H9 (cell line): ENCODE measurements around the gene KCNMB2. TPM values are rescaled to one million over a fixed set of nuclear protein-coding genes. Genes with fewer than 3 reads are reported as not detected.
A peak's percentile ranks its signal among the peaks of the same experiment; 100 is the strongest.

Experiments
- DNase-seq: peaks from one replicate; pipeline ENCODE4 v3.0.0-alpha.2; 2017
- H2AFZ ChIP-seq: one replicate; pipeline ENCODE4 v1.6.1; 2013; ENCODE audit warnings: mild to moderate bottlenecking, low read length, control low read depth, moderate library complexity
- H2AK5ac ChIP-seq: 2 replicates; pipeline ENCODE4 v1.6.1; 2013; ENCODE audit warnings: low read length, control low read depth, mixed read lengths; ENCODE audit not compliant: insufficient read length
- H2BK120ac ChIP-seq: one replicate; pipeline ENCODE4 v1.6.1; 2013; ENCODE audit warnings: low read depth, mild to moderate bottlenecking, low read length, control low read depth, inconsistent platforms; ENCODE audit not compliant: poor library complexity, severe bottlenecking
- H2BK12ac ChIP-seq: 2 replicates; pipeline ENCODE4 v1.6.1; 2013; ENCODE audit warnings: low read length, control low read depth, mixed read lengths, low read depth; ENCODE audit not compliant: insufficient read length
- H2BK15ac ChIP-seq: 2 replicates; pipeline ENCODE4 v1.6.1; 2013; ENCODE audit warnings: low read depth, low read length, control low read depth
- H2BK20ac ChIP-seq: one replicate; pipeline ENCODE4 v1.6.1; 2013; ENCODE audit warnings: low read depth, mild to moderate bottlenecking, low read length, control low read depth, inconsistent platforms; ENCODE audit not compliant: poor library complexity, severe bottlenecking
- H2BK5ac ChIP-seq: 2 replicates; pipeline ENCODE4 v1.6.1; 2013; ENCODE audit warnings: low read length, control low read depth, mixed read lengths; ENCODE audit not compliant: insufficient read length
- H3K14ac ChIP-seq: 2 replicates; pipeline ENCODE4 v1.6.1; 2013; ENCODE audit warnings: low read length, control low read depth; ENCODE audit not compliant: insufficient read depth
- H3K18ac ChIP-seq: 2 replicates; pipeline ENCODE4 v1.6.1; 2013; ENCODE audit warnings: low read depth, mild to moderate bottlenecking, mixed read lengths, low read length, control low read depth; ENCODE audit not compliant: insufficient read length
- H3K23ac ChIP-seq: 2 replicates; pipeline ENCODE4 v1.6.1; 2013; ENCODE audit warnings: low read length, control low read depth, mixed read lengths, low read depth; ENCODE audit not compliant: insufficient read length
- H3K23me2 ChIP-seq: 2 replicates; pipeline ENCODE4 v1.6.1; 2013; ENCODE audit warnings: low read depth, mild to moderate bottlenecking, mixed read lengths, low read length, control low read depth; ENCODE audit not compliant: insufficient read length, poor library complexity, severe bottlenecking
- H3K27ac ChIP-seq: 2 replicates; pipeline ENCODE4 v1.5.1; 2013; ENCODE audit warnings: low read length, control low read depth, mixed read lengths, low read depth; ENCODE audit not compliant: insufficient read length
- H3K27me3 ChIP-seq: 2 replicates; pipeline ENCODE4 v1.6.1; 2013; ENCODE audit warnings: low read length, control low read depth, inconsistent platforms; ENCODE audit not compliant: insufficient read depth
- H3K4ac ChIP-seq: 2 replicates; pipeline ENCODE4 v1.6.1; 2013; ENCODE audit warnings: low read depth, mild to moderate bottlenecking, control low read depth, inconsistent platforms, low read length, moderate library complexity
- H3K4me1 ChIP-seq: 2 replicates; pipeline ENCODE4 v1.6.1; 2013; ENCODE audit warnings: low read length, control low read depth, inconsistent platforms; ENCODE audit not compliant: insufficient read depth
- H3K4me2 ChIP-seq: 2 replicates; pipeline ENCODE4 v1.6.1; 2013; ENCODE audit warnings: low read length, control low read depth, mixed read lengths; ENCODE audit not compliant: insufficient read length, insufficient read depth
- H3K56ac ChIP-seq: 2 replicates; pipeline ENCODE4 v1.6.1; 2013; ENCODE audit warnings: low read depth, mild to moderate bottlenecking, mixed read lengths, low read length, control low read depth; ENCODE audit not compliant: insufficient read length
- H3K79me1 ChIP-seq: 2 replicates; pipeline ENCODE4 v1.6.1; 2013; ENCODE audit warnings: low read depth, mild to moderate bottlenecking, moderate library complexity, low read length, control low read depth, inconsistent platforms; ENCODE audit not compliant: insufficient read depth, poor library complexity, severe bottlenecking
- H3K79me2 ChIP-seq: 2 replicates; pipeline ENCODE4 v1.6.1; 2013; ENCODE audit warnings: low read length, control low read depth, inconsistent platforms; ENCODE audit not compliant: insufficient read depth
- H3K9ac ChIP-seq: 2 replicates; pipeline ENCODE4 v1.6.1; 2013; ENCODE audit warnings: low read length, control low read depth, mixed read lengths; ENCODE audit not compliant: insufficient read length; ENCODE audit errors: extremely low read depth
- H3K9me3 ChIP-seq: one replicate; pipeline ENCODE4 v1.6.1; 2013; ENCODE audit warnings: low read depth, low read length, inconsistent platforms; ENCODE audit not compliant: control insufficient read depth
- H3T11ph ChIP-seq: one replicate; pipeline ENCODE4 v1.6.1; 2013; ENCODE audit warnings: mild to moderate bottlenecking, low read length, control low read depth, inconsistent platforms
- H4K20me1 ChIP-seq: one replicate; pipeline ENCODE4 v1.6.1; 2013; ENCODE audit not compliant: control insufficient read depth, insufficient read length, insufficient read depth
- H4K5ac ChIP-seq: 2 replicates; pipeline ENCODE4 v1.6.1; 2013; ENCODE audit warnings: low read depth, mild to moderate bottlenecking, mixed read lengths, low read length, control low read depth; ENCODE audit not compliant: insufficient read length
- H4K8ac ChIP-seq: replicated peaks from 2 replicates; pipeline ENCODE4 v1.6.1; 2013; ENCODE audit warnings: low read length, control low read depth, mixed read lengths, low read depth; ENCODE audit not compliant: insufficient read length
- H4K91ac ChIP-seq: 2 replicates; pipeline ENCODE4 v1.6.1; 2013; ENCODE audit warnings: low read depth, mild to moderate bottlenecking, moderate library complexity, mixed read lengths, low read length, control low read depth; ENCODE audit not compliant: insufficient read length
- H3K27ac Mint-ChIP-seq, 3 experiments: 2 replicates in 2 of 3; 3 replicates in 1 of 3; pipeline ENCODE4 v1.8.0; 2020 to 2021; ENCODE audit warnings: mixed read lengths in 3 of 3, mild to moderate bottlenecking in 1 of 3, moderate library complexity in 1 of 3
- H3K27me3 Mint-ChIP-seq: 2 replicates; pipeline ENCODE4 v1.8.0; 2021; ENCODE audit warnings: low read depth, mild to moderate bottlenecking, moderate library complexity, mixed read lengths
- H3K36me3 Mint-ChIP-seq, 3 experiments: 2 replicates in 2 of 3; 3 replicates in 1 of 3; pipeline ENCODE4 v1.8.0; 2020 to 2021; ENCODE audit warnings: low read depth in 3 of 3, mixed read lengths in 3 of 3; ENCODE audit not compliant: insufficient read depth in 1 of 3
- H3K4me1 Mint-ChIP-seq, 2 experiments: 2 replicates each; pipeline ENCODE4 v1.8.0; 2020; ENCODE audit warnings: mixed read lengths in 2 of 2
- H3K4me3 Mint-ChIP-seq, 2 experiments: 2 replicates in 1 of 2; 3 replicates in 1 of 2; pipeline ENCODE4 v1.8.0; 2020 to 2021; ENCODE audit warnings: mild to moderate bottlenecking in 2 of 2, mixed read lengths in 2 of 2, moderate library complexity in 1 of 2
- H3K9me3 Mint-ChIP-seq, 2 experiments: 2 replicates in 1 of 2; 3 replicates in 1 of 2; pipeline ENCODE4 v1.8.0; 2020; ENCODE audit warnings: mild to moderate bottlenecking in 2 of 2, mixed read lengths in 2 of 2, moderate library complexity in 1 of 2
- WGBS: extraction: QIAGEN DNeasy Blood & Tissue Kit; methylation state at CpG from one replicate; pipeline ENCODE4 v1.1.7; 2013; ENCODE audit warnings: missing lambda C conversion rate, low lambda C conversion rate, mixed read lengths; ENCODE audit not compliant: insufficient read length; ENCODE audit errors: extremely low coverage; 5-methylcytosine and 5-hydroxymethylcytosine counted together
- total RNA-seq: library from RNA; stranded (reverse); gene quantifications from 2 replicates; pipeline ENCODE4 v1.2.1, GENCODE V29; 2021
- TF ChIP-seq, protein P1 (sequence below): fragments of 200-600 bp; sonication (generic); conservative IDR thresholded peaks from 3 replicates; pipeline ENCODE4 v1.8.0; 2021; ENCODE audit warnings: antibody characterized with exemption, mild to moderate bottlenecking

Gene KCNMB2
- total RNA-seq, 1 experiment from 2014 or later: not detected

DNA sequence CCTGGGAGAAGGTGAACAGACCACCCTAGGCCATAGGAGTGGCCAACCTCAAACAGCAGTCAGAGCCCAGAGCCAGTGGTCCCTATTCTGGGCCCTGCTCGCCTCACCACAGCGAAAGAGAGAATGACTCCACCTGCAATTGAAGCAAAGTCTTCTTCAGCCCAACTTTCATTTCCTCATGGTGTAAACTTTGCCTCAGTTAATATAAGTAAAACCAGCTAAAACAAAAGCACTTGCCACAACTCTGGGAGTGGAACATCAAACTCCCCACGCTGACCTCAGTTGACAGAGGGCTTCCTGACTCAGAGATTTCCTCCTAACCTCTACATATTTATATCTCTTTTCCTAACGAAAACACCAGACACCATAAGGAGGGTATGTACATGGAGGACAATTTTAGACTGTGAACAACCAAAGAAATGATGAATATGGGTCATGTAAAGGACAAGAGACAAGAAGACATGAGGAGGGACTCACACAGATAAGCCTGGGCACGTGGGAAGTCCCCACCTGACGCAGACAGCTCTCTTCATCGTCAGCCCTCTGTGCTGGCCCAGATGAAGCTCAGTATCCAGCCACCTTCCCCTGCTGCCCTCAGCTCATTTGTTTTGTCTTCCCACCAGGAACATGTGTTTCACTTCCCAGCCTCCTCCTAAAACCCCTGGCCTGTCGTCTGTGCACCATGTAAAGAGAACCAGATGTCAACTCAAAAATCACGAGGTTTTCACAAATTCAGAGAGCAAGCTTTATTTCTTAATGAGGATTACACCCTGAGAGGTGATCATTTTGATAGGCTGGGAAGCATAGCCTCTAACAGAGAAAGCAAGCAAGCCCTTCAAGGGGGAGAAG, 140.9 kb downstream of the KCNMB2 start:
- no peak overlapping the region for H2AK5ac ChIP-seq
- H2BK5ac ChIP-seq: no peak overlapping the region
- no peak for DNase-seq
- no peak overlapping the region for H3K4ac ChIP-seq
- no peak overlapping the region for H3K27ac ChIP-seq
- no peak overlapping the region for H3K9ac ChIP-seq
- H4K5ac ChIP-seq: no peak overlapping the region
- no peaks in the 10 kb centered on the region for H3K79me1 ChIP-seq
- Mint-ChIP-seq H3K9me3 (no peaks in the 10 kb centered on the region), H3K27me3 (no peaks in the 10 kb centered on the region), H3K27ac (peak overlapping the region in 1 of 3 experiments; percentile 23; a peak in 3 of 7 replicates), H3K36me3 (no peaks in the 10 kb centered on the region), H3K4me1 (no peaks in the 10 kb centered on the region), H3K4me3 (no peak overlapping the region)
- H2BK120ac ChIP-seq: no peak overlapping the region
- H3K14ac ChIP-seq: peak overlapping the region; percentile 14; the same call in 1 of the 2 replicates
- no peak overlapping the region for H3K4me2 ChIP-seq
- H2BK12ac ChIP-seq: no peak overlapping the region
- no peak overlapping the region for H2AFZ ChIP-seq
- no peak overlapping the region for H2BK20ac ChIP-seq
- no peak overlapping the region for H4K91ac ChIP-seq
- H3K9me3 ChIP-seq: no peaks in the 10 kb centered on the region
- H4K8ac ChIP-seq: no peak overlapping the region
- no peaks in the 10 kb centered on the region for H3K4me1 ChIP-seq
- no peak overlapping the region for H3K23ac ChIP-seq
- H3T11ph ChIP-seq: no peak overlapping the region
- H3K56ac ChIP-seq: no peak overlapping the region
- no peaks in the 10 kb centered on the region for H3K79me2 ChIP-seq
- H2BK15ac ChIP-seq: no peak overlapping the region
- no CpG with 5 or more reads among the region's 9 CpGs for WGBS
- H3K18ac ChIP-seq: no peak overlapping the region
- H3K27me3 ChIP-seq: no peaks in the 10 kb centered on the region
- TF ChIP-seq, protein P1, sequence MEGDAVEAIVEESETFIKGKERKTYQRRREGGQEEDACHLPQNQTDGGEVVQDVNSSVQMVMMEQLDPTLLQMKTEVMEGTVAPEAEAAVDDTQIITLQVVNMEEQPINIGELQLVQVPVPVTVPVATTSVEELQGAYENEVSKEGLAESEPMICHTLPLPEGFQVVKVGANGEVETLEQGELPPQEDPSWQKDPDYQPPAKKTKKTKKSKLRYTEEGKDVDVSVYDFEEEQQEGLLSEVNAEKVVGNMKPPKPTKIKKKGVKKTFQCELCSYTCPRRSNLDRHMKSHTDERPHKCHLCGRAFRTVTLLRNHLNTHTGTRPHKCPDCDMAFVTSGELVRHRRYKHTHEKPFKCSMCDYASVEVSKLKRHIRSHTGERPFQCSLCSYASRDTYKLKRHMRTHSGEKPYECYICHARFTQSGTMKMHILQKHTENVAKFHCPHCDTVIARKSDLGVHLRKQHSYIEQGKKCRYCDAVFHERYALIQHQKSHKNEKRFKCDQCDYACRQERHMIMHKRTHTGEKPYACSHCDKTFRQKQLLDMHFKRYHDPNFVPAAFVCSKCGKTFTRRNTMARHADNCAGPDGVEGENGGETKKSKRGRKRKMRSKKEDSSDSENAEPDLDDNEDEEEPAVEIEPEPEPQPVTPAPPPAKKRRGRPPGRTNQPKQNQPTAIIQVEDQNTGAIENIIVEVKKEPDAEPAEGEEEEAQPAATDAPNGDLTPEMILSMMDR: no peak
- H4K20me1 ChIP-seq: no peaks in the 10 kb centered on the region
- no peaks in the 10 kb centered on the region for H3K23me2 ChIP-seq
